AG09319 (cell line): ENCODE measurements around the gene MUL1.
"Not testable (repeated sequence)": the region's sequence is repeated elsewhere in the genome, so short reads cannot be mapped to it uniquely, and the experiment has no call there.

Experiments
- DNase-seq: peaks from one replicate; pipeline ENCODE4 v3.0.0-alpha.2; 2010; ENCODE audit warnings: low read depth; ENCODE audit errors: extremely low read depth
- TF ChIP-seq, protein P1 (sequence below): IDR thresholded peaks from 2 replicates; pipeline ENCODE4 v1.5.1; 2011; ENCODE audit warnings: low read depth, mild to moderate bottlenecking, inconsistent platforms, low read length, moderate library complexity

The MUL1 gene

DNA sequence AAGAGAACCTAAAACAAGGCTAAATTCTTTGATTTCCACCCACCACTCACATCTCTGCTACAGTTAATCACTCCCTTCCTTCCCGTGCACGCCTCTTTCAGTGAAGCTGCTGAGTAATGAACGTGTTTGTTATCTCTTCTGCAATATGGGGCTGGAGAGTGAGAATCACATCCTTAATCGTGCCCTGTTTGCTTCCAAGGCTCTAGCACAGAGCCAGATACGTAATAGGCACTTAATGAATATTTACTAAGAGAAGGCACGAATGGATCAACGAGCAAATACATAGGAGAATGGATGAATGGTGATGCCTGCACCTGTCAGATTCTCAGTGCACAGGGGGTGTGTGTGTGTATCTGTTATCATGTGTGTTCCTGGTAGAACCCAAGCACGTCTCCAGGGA lies 22.4 kb upstream of the MUL1 start:
- no peak for DNase-seq
- TF ChIP-seq, protein P1, sequence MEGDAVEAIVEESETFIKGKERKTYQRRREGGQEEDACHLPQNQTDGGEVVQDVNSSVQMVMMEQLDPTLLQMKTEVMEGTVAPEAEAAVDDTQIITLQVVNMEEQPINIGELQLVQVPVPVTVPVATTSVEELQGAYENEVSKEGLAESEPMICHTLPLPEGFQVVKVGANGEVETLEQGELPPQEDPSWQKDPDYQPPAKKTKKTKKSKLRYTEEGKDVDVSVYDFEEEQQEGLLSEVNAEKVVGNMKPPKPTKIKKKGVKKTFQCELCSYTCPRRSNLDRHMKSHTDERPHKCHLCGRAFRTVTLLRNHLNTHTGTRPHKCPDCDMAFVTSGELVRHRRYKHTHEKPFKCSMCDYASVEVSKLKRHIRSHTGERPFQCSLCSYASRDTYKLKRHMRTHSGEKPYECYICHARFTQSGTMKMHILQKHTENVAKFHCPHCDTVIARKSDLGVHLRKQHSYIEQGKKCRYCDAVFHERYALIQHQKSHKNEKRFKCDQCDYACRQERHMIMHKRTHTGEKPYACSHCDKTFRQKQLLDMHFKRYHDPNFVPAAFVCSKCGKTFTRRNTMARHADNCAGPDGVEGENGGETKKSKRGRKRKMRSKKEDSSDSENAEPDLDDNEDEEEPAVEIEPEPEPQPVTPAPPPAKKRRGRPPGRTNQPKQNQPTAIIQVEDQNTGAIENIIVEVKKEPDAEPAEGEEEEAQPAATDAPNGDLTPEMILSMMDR: no peak

DNA sequence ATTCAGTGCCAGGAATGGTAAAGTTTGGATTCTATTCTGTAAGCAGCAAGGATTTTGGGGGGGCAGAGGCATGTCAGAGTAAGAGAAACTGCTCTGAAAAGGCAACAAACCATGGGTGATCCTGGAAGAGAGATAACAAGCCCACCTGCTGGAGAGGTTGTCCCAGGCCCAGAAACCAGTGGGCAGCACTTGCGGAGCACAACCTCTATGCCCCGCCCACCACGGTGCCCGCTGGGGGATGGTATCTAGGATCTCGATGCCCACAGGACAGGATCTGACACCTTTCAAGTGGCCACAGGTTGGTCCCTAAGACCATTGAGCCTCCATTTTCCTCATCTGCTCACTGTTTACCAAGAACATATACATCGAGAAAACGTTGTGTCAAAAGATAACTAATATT lies 20.3 kb upstream of the MUL1 start:
- DNase-seq: no peak
- TF ChIP-seq, protein P1: no peak

DNA sequence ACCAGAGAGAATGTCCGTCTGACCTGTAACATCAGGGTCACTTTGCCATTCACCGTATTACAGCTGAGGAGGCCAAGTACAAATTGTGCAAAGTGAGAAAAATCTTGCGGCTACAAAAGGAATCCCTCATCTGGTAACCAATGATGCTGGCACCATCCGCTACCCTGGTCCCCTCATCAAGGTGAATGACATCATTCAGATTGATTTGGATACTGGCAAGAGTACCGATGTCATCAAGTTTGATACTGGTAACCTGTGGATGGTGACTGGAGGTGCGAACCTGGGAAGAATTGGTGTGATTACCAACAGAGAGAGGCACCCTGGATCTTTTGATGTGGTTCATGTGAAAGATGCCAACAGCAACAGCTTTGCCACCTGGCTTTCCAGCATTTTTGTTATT lies 18.3 kb upstream of the MUL1 start:
- DNase-seq: no peak
- TF ChIP-seq, protein P1: no peak

DNA sequence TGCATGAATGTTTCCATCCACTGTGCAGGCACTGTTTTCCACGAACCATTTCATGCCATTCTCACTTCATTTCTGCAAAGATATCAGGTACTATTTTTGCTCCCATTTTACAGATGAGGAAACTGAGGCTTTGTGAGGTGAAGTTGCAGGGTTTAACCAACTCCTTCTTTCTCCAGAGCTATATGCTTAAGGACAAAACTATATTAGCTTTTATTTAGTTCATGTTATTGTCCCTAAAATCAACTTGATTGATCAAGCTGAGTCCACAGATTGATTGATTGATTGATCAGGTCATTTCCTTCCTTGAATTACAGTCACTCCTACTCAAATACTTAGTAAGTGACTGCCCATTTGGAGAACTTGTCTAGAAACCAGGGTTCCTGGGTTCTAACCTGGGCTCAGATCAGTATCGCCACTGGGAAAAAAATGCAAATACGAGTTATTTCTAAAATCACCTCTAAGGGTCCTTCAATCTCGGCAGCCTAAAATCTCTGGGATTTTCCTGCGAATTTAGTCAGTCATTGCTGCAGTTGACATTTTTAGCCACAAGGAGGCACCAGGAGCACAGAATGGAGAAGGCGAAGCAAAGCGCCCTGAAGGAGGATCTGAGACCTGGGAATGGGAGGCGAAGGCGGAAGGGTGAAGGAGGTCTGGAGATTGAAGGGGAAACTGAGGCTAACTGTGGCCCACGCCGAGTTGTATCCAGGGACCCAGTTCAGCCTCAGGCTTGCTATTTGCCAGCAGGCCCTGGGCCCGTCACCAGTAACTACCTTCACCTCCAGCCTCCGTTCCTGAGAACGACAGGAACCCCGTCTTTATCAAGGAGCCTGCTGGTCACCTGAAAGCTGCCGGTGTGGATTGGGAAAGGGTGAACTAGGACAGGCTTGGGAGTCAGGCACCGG lies 14.3 kb upstream of the MUL1 start:
- TF ChIP-seq, protein P1: peak; percentile 97
- peak; percentile 30 for DNase-seq

DNA sequence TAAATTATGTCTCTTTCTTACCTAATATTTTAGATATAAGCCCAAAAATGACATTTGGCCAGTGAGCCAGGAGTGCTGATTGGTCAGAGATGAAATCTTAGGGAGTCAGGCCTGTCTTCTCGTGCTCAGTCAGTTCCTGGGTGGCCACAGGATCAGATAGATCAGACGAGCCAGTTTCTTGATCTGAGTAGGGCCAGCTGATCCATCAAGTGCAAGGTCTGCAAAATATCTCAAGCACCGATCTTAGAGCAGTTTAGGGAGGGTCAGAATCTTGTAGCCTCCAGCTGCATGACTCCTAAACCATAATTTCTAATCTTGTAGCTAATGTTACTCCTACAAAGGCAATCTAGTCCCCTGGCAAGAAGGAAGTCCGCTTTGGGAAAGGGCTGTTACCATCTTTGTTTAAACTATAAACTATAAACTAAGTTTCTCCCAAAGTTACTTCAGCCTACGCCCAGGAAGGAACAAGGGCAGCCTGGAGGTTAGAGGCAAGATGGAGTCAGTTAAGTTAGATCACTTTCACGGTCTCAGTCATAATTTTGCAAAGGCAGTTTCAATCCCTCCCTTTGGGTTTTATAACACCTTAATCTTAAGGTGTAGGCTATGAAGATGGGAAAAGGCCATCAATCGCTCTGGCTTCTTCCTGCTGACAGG lies 11.8 kb upstream of the MUL1 start:
- not testable (repeated sequence) for DNase-seq

DNA sequence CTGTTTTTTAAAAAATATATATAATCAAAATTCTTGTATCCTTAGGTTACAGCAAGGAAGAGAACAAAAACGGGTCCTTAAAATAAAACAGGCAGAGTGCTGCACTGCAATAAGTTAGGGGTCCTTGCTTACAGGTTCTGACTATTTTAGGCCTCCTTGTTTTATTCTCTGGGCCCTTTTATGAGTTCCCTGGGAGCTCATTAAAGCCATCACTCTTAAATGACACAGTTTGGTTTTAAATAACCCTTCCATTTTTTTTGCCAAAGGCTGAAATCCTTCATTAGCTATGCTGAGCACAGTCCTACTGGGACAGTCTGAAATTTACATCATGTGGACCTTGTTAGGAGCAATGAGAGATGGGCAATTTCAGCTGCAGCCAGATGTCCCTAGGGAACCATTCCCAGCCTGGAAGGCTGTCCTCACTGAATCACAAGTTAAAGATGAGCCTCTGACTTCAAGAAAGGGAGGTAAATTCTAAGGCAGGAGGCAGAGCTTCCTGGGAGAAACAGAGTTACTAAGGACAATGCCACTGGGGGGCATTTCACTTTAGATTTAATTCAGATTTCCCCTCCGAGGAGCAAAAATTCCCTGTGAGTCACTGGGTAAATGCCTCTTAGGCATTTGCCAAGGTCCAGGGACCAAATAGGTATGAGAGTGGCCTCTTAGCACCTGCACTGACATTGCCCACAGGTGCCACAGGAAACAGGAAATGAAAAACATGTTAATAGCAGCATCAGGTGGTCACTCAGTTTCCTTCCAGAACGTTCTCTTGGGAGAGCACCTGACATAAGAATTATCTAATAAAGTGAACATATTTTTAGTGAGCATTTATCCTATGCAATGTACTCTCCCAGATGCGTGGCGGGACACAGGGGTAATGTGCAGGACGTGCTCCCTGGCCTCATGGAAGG lies 3.8 kb upstream of the MUL1 start:
- DNase-seq: no peak
- TF ChIP-seq, protein P1: no peak

DNA sequence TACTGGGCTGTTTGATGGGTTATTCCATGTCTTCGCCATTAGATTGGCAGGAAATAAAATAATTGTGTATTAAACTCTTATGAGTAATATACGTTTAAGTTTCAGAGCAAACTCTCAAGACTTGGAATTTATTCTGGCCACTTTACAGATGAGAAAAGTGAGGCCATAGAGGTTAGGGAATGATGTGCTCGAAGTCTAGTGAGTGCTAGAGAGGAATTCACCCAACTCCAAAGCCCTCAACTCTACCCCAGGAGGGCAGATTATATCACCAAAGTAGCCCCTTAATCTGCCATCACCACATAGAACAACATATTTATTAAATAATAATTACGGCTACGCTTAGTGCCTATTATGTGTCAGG lies 440 bp upstream of the MUL1 start:
- no peak for DNase-seq
- TF ChIP-seq, protein P1: no peak
